ENCODE measurements around the gene SPRED2.

- TF ChIP-seq HOXA7 (CRISPR knock-in tag; IDR thresholded peaks at IDR 0.05), result no peak
- no peak for TF ChIP-seq CTCF (IDR thresholded peaks at IDR 0.05)
- no peak for TF ChIP-seq JUNB (IDR thresholded peaks at IDR 0.05)
- no peak for TF ChIP-seq CBX2 (IDR thresholded peaks at IDR 0.05; ENCODE audit: borderline replicate concordance, low read depth)
- no peak for TF ChIP-seq SMC3 (IDR thresholded peaks at IDR 0.05)
- no peak for TF ChIP-seq MYC (IDR thresholded peaks at IDR 0.05; ENCODE audit: borderline replicate concordance, low read length)
Measured at GRCh38 chr2:65478498-65479135, 46.2 kb upstream of the SPRED2 start.
